WTC11 (cell line): ENCODE measurements around the gene PAPLN. TPM values are rescaled to one million over a fixed set of nuclear protein-coding genes. Genes with fewer than 3 reads are reported as not detected.

ENCODE experiments used
- ATAC-seq: fragments of 200-7000 bp; cut with Tn5 transposase; 2 replicates; pipeline ENCODE4 v1.10.0; 2021; ENCODE audit warnings: mild to moderate bottlenecking, moderate library complexity
- CTCF ChIA-PET: fragments of 300-600 bp; sonication (Branson Sonifier 250); formaldehyde crosslinking; loops from one replicate; lab custom pipeline; 2021; ENCODE audit warnings: antibody characterized with exemption; lab: Charles Lee
- POLR2A ChIA-PET: fragments of 350-600 bp; sonication (Branson Sonifier 250); formaldehyde crosslinking; loops from one replicate; lab custom pipeline; 2021; ENCODE audit warnings: antibody characterized with exemption; lab: Charles Lee
- DNase-seq: peaks from one replicate; pipeline ENCODE4 v3.0.0; 2021; ENCODE audit warnings: low spot score
- H3K27ac Mint-ChIP-seq: 2 replicates; pipeline ENCODE4 v1.8.0; 2021; ENCODE audit warnings: mixed read lengths
- H3K27me3 Mint-ChIP-seq: 2 replicates; pipeline ENCODE4 v1.8.0; 2021; ENCODE audit warnings: low read depth, mild to moderate bottlenecking, moderate library complexity, mixed read lengths
- H3K36me3 Mint-ChIP-seq: 2 replicates; pipeline ENCODE4 v1.8.0; 2021; ENCODE audit warnings: mixed read lengths
- H3K4me1 Mint-ChIP-seq: 2 replicates; pipeline ENCODE4 v1.8.0; 2022; ENCODE audit warnings: mixed read lengths
- H3K4me3 Mint-ChIP-seq: 2 replicates; pipeline ENCODE4 v1.8.0; 2021; ENCODE audit warnings: mild to moderate bottlenecking, moderate library complexity, mixed read lengths
- H3K9me3 Mint-ChIP-seq: 2 replicates; pipeline ENCODE4 v1.8.0; 2021; ENCODE audit warnings: mixed read lengths
- AR ChIP-seq: fragments of 250-450 bp; sonication (Bioruptor Pico); IDR thresholded peaks from 2 replicates; pipeline ENCODE4 v1.9.0; 2021; ENCODE audit warnings: mild to moderate bottlenecking
- CBFB ChIP-seq: sonication (generic); formaldehyde crosslinking; IDR thresholded peaks from 2 replicates; pipeline ENCODE4 v1.8.1; 2022; ENCODE audit warnings: mild to moderate bottlenecking, low read depth, missing genetic modification reagents
- E2F5 ChIP-seq: sonication (generic); formaldehyde crosslinking; IDR thresholded peaks from 2 replicates; pipeline ENCODE4 v1.8.1; 2022; ENCODE audit warnings: mild to moderate bottlenecking, moderate library complexity, missing genetic modification reagents
- FOXJ3 ChIP-seq: sonication (generic); formaldehyde crosslinking; IDR thresholded peaks from 2 replicates; pipeline ENCODE4 v1.9.0; 2021; ENCODE audit warnings: missing genetic modification reagents, mild to moderate bottlenecking, borderline replicate concordance
- FOXP1 ChIP-seq: sonication (generic); formaldehyde crosslinking; IDR thresholded peaks from 2 replicates; pipeline ENCODE4 v1.8.0; 2022; ENCODE audit warnings: missing genetic modification reagents, mild to moderate bottlenecking, moderate library complexity, borderline replicate concordance
- GABPB1 ChIP-seq: sonication (generic); formaldehyde crosslinking; IDR thresholded peaks from 2 replicates; pipeline ENCODE4 v1.8.1; 2023; ENCODE audit warnings: mild to moderate bottlenecking, missing genetic modification reagents
- NFE2L1 ChIP-seq: sonication (generic); formaldehyde crosslinking; IDR thresholded peaks from 2 replicates; pipeline ENCODE4 v1.8.1; 2023; ENCODE audit warnings: missing genetic modification reagents
- NR3C1 ChIP-seq: sonication (generic); formaldehyde crosslinking; conservative IDR thresholded peaks from 2 replicates; pipeline ENCODE4 v1.8.1; 2023; ENCODE audit warnings: low read depth, mild to moderate bottlenecking, missing genetic modification reagents
- SOX15 ChIP-seq: fragments of 250-450 bp; sonication (Bioruptor Pico); IDR thresholded peaks from 2 replicates; pipeline ENCODE4 v1.9.0; 2021; ENCODE audit warnings: mild to moderate bottlenecking
- SP1 ChIP-seq: sonication (generic); formaldehyde crosslinking; conservative IDR thresholded peaks from 2 replicates; pipeline ENCODE4 v1.8.1; 2022; ENCODE audit warnings: missing genetic modification reagents
- TCF7 ChIP-seq: sonication (generic); formaldehyde crosslinking; IDR thresholded peaks from 2 replicates; pipeline ENCODE4 v1.8.0; 2022; ENCODE audit warnings: mild to moderate bottlenecking, low read depth, missing genetic modification reagents, moderate library complexity
- TEAD4 ChIP-seq: sonication (generic); formaldehyde crosslinking; IDR thresholded peaks from 2 replicates; pipeline ENCODE4 v1.8.0; 2022; ENCODE audit warnings: mild to moderate bottlenecking, missing genetic modification reagents
- USF1 ChIP-seq: sonication (generic); formaldehyde crosslinking; IDR thresholded peaks from 2 replicates; pipeline ENCODE4 v1.8.0; 2022; ENCODE audit warnings: mild to moderate bottlenecking, missing genetic modification reagents
- ZNF138 ChIP-seq: sonication (generic); formaldehyde crosslinking; conservative IDR thresholded peaks from 2 replicates; pipeline ENCODE4 v1.8.1; 2022; ENCODE audit warnings: mild to moderate bottlenecking, moderate library complexity, missing genetic modification reagents
- ZNF219 ChIP-seq: sonication (generic); formaldehyde crosslinking; IDR thresholded peaks from 2 replicates; pipeline ENCODE4 v1.8.0; 2023; ENCODE audit warnings: missing genetic modification reagents, mild to moderate bottlenecking, borderline replicate concordance
- ZNF281 ChIP-seq: sonication (generic); formaldehyde crosslinking; IDR thresholded peaks from 2 replicates; pipeline ENCODE4 v1.8.0; 2023; ENCODE audit warnings: mild to moderate bottlenecking, missing genetic modification reagents
- ZNF425 ChIP-seq: fragments of 250-450 bp; sonication (Bioruptor Pico); conservative IDR thresholded peaks from 2 replicates; pipeline ENCODE4 v1.9.0; 2021; ENCODE audit warnings: mild to moderate bottlenecking
- ZNF671 ChIP-seq: fragments of 250-450 bp; sonication (Bioruptor Pico); IDR thresholded peaks from 2 replicates; pipeline ENCODE4 v1.8.0; 2021; ENCODE audit warnings: mild to moderate bottlenecking
- total RNA-seq: library from RNA; stranded (reverse); gene quantifications from 3 replicates; pipeline ENCODE4 v1.2.3, GENCODE V29; 2021

PAPLN gene
- total RNA-seq, 1 experiment from 2014 or later: 9.3 TPM

- ATAC-seq (no peak), DNase-seq (no peak)
- ChIA-PET CTCF (no interaction called here), POLR2A (no interaction called here)
- Mint-ChIP-seq H3K27me3 (no peaks in the 10 kb centered on the region), H3K4me3 (no peak overlapping the region), H3K27ac (no peak overlapping the region), H3K4me1 (peaks cover 4% of the 10 kb centered on the region; the same call in 1 of the 2 replicates), H3K9me3 (peaks cover 4% of the 10 kb centered on the region), H3K36me3 (peaks cover 45% of the 10 kb centered on the region)
- no peak for TF ChIP-seq FOXP1
Measured at GRCh38 chr14:73207615-73208014, 29.7 kb upstream of the PAPLN start.

- no peak for DNase-seq
- Mint-ChIP-seq H3K27me3 (no peaks in the 10 kb centered on the region), H3K9me3 (peaks cover 4% of the 10 kb centered on the region), H3K36me3 (peaks cover 52% of the 10 kb centered on the region), H3K4me1 (peaks cover 3% of the 10 kb centered on the region; the same call in 1 of the 2 replicates), H3K27ac (no peak overlapping the region), H3K4me3 (no peak overlapping the region)
- POLR2A ChIA-PET: no interaction called here
- no peak for TF ChIP-seq ZNF138 (CRISPR knock-in tag)
- TF ChIP-seq ZNF425: no peak
- no peak for TF ChIP-seq TCF7
- TF ChIP-seq FOXJ3 (CRISPR knock-in tag): no peak
- no peak for TF ChIP-seq NR3C1 (CRISPR knock-in tag)
- TF ChIP-seq FOXP1: no peak
- no peak for TF ChIP-seq CBFB (CRISPR knock-in tag)
- no peak for TF ChIP-seq AR
- TF ChIP-seq ZNF281 (CRISPR knock-in tag): no peak
- TF ChIP-seq ZNF219 (CRISPR knock-in tag): no peak
- CTCF ChIA-PET: no interaction called here
- no peak for ATAC-seq
Measured at GRCh38 chr14:73208390-73208789, 28.9 kb upstream of the PAPLN start.

GRCh38 chr14:73208846-73209245 lies 28.5 kb upstream of the PAPLN start:
- ChIA-PET CTCF (no interaction called here), POLR2A (no interaction called here)
- peaks cover 4% of the 10 kb centered on the region for H3K9me3 Mint-ChIP-seq
- no peak overlapping the region for H3K4me3 Mint-ChIP-seq
- H3K27ac Mint-ChIP-seq: no peak overlapping the region
- DNase-seq: no peak
- H3K4me1 Mint-ChIP-seq: no peaks in the 10 kb centered on the region
- ATAC-seq: no peak
- H3K27me3 Mint-ChIP-seq: no peaks in the 10 kb centered on the region
- H3K36me3 Mint-ChIP-seq: peaks cover 54% of the 10 kb centered on the region
- no peak for TF ChIP-seq ZNF425
- no peak for TF ChIP-seq USF1 (CRISPR knock-in tag)
- TF ChIP-seq TEAD4 (CRISPR knock-in tag): no peak
- no peak for TF ChIP-seq SOX15 (CRISPR knock-in tag)
- TF ChIP-seq SP1 (CRISPR knock-in tag): no peak
- TF ChIP-seq ZNF281 (CRISPR knock-in tag): no peak
- no peak for TF ChIP-seq NFE2L1 (CRISPR knock-in tag)
- TF ChIP-seq ZNF671 (CRISPR knock-in tag): no peak
- TF ChIP-seq GABPB1: no peak
- TF ChIP-seq FOXP1: no peak
- TF ChIP-seq E2F5: no peak
